Endodermal cell (in vitro differentiated cells): Measurements from ENCODE around the gene GNAI2. TPM values are rescaled to one million over a fixed set of nuclear protein-coding genes. Genes with fewer than 3 reads are reported as not detected.
A peak's percentile ranks its signal among the peaks of the same experiment; 100 is the strongest.

Experiments used
- DNase-seq: peaks from one replicate; pipeline ENCODE4 v3.0.0-alpha.2; 2017
- H3K27ac ChIP-seq: 2 replicates; pipeline ENCODE4 v1.5.1; 2013; ENCODE audit warnings: mild to moderate bottlenecking, low read depth, low read length, moderate library complexity
- H3K27me3 ChIP-seq: 2 replicates; pipeline ENCODE4 v1.6.1; 2013; ENCODE audit warnings: mild to moderate bottlenecking, low read length, moderate library complexity; ENCODE audit not compliant: insufficient read depth, control insufficient read depth, poor library complexity, severe bottlenecking
- H3K36me3 ChIP-seq: 2 replicates; pipeline ENCODE4 v1.7.0; 2013; ENCODE audit warnings: mild to moderate bottlenecking, low read length, moderate library complexity; ENCODE audit not compliant: control insufficient read depth, insufficient read depth
- H3K4me1 ChIP-seq: one replicate; pipeline ENCODE4 v1.7.0; 2013; ENCODE audit warnings: low read length; ENCODE audit not compliant: control insufficient read depth, insufficient read depth
- H3K4me3 ChIP-seq: 2 replicates; pipeline ENCODE4 v1.5.1; 2013; ENCODE audit warnings: mild to moderate bottlenecking, low read length, moderate library complexity
- H3K9ac ChIP-seq: 2 replicates; pipeline ENCODE4 v1.6.1; 2013; ENCODE audit warnings: mild to moderate bottlenecking, low read length, moderate library complexity; ENCODE audit not compliant: poor library complexity, severe bottlenecking; ENCODE audit errors: extremely low read depth
- H3K9me3 ChIP-seq: 2 replicates; pipeline ENCODE4 v1.6.1; 2013; ENCODE audit warnings: mild to moderate bottlenecking, low read length, moderate library complexity; ENCODE audit not compliant: control insufficient read depth
- H3K27ac Mint-ChIP-seq: 2 replicates; pipeline ENCODE4 v1.8.0; 2020; ENCODE audit warnings: mixed read lengths
- H3K27me3 Mint-ChIP-seq: 2 replicates; pipeline ENCODE4 v1.8.0; 2021; ENCODE audit warnings: mild to moderate bottlenecking, mixed read lengths; ENCODE audit not compliant: insufficient read depth
- H3K36me3 Mint-ChIP-seq: 2 replicates; pipeline ENCODE4 v1.8.0; 2020; ENCODE audit warnings: low read depth, mixed read lengths
- H3K4me1 Mint-ChIP-seq: 2 replicates; pipeline ENCODE4 v1.8.0; 2020; ENCODE audit warnings: mixed read lengths
- H3K4me3 Mint-ChIP-seq: 2 replicates; pipeline ENCODE4 v1.8.0; 2020; ENCODE audit warnings: mild to moderate bottlenecking, moderate library complexity, mixed read lengths
- H3K9me3 Mint-ChIP-seq: 2 replicates; pipeline ENCODE4 v1.8.0; 2020; ENCODE audit warnings: mild to moderate bottlenecking, mixed read lengths
- WGBS, 2 experiments: methylation state at CpG; one replicate each; pipeline versions ENCODE4 v1.1.5 to v1.1.7; 2013; ENCODE audit warnings: missing lambda C conversion rate in 2 of 2, mixed read lengths in 1 of 2; ENCODE audit not compliant: insufficient coverage in 1 of 2, insufficient read length in 1 of 2; 5-methylcytosine and 5-hydroxymethylcytosine counted together
- total RNA-seq, 2 donors: library from RNA; stranded (reverse); fragmentation: NEBNext Ultra II Directional in 1 of 2; extraction: Animal tissue kit (Norgen Biotek cat#: 25700) in 1 of 2; gene quantifications; 2 replicates in 1 of 2; 3 replicates in 1 of 2; pipeline ENCODE4 v1.2.1, GENCODE V29; 2021
- TF ChIP-seq, protein P1 (sequence below): fragments of 200-600 bp; sonication (generic); conservative IDR thresholded peaks from 2 replicates; pipeline ENCODE4 v1.5.0; 2021; ENCODE audit warnings: antibody characterized with exemption, mild to moderate bottlenecking

The GNAI2 gene
- total RNA-seq, 2 donors from 2014 or later: 243 to 278 TPM

- Mint-ChIP-seq H3K4me3 (no peak overlapping the region), H3K27ac (no peak overlapping the region), H3K36me3 (peaks cover 30% of the 10 kb centered on the region), H3K27me3 (no peaks in the 10 kb centered on the region), H3K9me3 (no peaks in the 10 kb centered on the region), H3K4me1 (peaks cover 11% of the 10 kb centered on the region)
- TF ChIP-seq, protein P1, sequence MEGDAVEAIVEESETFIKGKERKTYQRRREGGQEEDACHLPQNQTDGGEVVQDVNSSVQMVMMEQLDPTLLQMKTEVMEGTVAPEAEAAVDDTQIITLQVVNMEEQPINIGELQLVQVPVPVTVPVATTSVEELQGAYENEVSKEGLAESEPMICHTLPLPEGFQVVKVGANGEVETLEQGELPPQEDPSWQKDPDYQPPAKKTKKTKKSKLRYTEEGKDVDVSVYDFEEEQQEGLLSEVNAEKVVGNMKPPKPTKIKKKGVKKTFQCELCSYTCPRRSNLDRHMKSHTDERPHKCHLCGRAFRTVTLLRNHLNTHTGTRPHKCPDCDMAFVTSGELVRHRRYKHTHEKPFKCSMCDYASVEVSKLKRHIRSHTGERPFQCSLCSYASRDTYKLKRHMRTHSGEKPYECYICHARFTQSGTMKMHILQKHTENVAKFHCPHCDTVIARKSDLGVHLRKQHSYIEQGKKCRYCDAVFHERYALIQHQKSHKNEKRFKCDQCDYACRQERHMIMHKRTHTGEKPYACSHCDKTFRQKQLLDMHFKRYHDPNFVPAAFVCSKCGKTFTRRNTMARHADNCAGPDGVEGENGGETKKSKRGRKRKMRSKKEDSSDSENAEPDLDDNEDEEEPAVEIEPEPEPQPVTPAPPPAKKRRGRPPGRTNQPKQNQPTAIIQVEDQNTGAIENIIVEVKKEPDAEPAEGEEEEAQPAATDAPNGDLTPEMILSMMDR: no peak
- no peaks in the 10 kb centered on the region for H3K27me3 ChIP-seq
- H3K4me3 ChIP-seq: no peak overlapping the region
- no peaks in the 10 kb centered on the region for H3K4me1 ChIP-seq
- whole genome bisulfite sequencing, 2 experiments: 96 to 97% methylated on average over 5 to 6 of the region's 6 CpGs
- H3K9me3 ChIP-seq: no peaks in the 10 kb centered on the region
- no peak for DNase-seq
- no peak overlapping the region for H3K9ac ChIP-seq
- peaks cover 29% of the 10 kb centered on the region for H3K36me3 ChIP-seq
- no peak overlapping the region for H3K27ac ChIP-seq
Observed at GRCh38 chr3:50289130-50289529, 53.1 kb downstream of the GNAI2 start.

DNA sequence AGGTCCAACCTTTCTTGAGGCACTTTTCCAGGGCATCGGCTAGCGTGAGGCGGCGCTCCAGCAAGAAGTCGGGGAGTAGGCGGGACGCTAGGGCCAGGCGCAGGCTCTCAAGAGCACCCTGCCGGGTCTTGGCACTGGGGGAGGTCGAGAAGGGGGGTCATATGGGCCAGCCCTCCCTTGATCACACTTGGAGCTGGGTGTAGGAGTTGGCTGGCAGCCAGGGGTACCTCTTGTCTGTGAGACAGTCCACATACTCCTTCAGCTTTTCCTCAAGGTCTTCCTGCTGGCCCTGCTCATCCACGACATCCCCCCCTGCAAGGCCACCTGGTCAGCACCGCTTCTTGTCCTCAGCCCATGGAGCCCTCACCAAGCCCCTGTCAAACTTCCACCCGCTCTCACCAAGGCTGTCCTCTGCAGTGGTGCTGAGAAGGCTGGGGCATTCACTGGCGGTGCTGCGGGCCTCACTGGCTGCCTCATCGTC, 54.2 kb downstream of the GNAI2 start:
- Mint-ChIP-seq H3K36me3 (peaks cover 30% of the 10 kb centered on the region), H3K9me3 (no peaks in the 10 kb centered on the region), H3K27me3 (no peaks in the 10 kb centered on the region), H3K4me1 (peaks cover 11% of the 10 kb centered on the region), H3K4me3 (no peak overlapping the region), H3K27ac (no peak overlapping the region)
- H3K4me3 ChIP-seq: no peak overlapping the region
- DNase-seq: peak; percentile 31
- no peak overlapping the region for H3K9ac ChIP-seq
- H3K27ac ChIP-seq: no peak overlapping the region
- no peaks in the 10 kb centered on the region for H3K27me3 ChIP-seq
- no peaks in the 10 kb centered on the region for H3K9me3 ChIP-seq
- peaks cover 29% of the 10 kb centered on the region for H3K36me3 ChIP-seq
- H3K4me1 ChIP-seq: no peaks in the 10 kb centered on the region
- TF ChIP-seq, protein P1: no peak
- WGBS, 2 experiments: 92 to 95% methylated on average over 12 to 16 of the region's 16 CpGs

DNA sequence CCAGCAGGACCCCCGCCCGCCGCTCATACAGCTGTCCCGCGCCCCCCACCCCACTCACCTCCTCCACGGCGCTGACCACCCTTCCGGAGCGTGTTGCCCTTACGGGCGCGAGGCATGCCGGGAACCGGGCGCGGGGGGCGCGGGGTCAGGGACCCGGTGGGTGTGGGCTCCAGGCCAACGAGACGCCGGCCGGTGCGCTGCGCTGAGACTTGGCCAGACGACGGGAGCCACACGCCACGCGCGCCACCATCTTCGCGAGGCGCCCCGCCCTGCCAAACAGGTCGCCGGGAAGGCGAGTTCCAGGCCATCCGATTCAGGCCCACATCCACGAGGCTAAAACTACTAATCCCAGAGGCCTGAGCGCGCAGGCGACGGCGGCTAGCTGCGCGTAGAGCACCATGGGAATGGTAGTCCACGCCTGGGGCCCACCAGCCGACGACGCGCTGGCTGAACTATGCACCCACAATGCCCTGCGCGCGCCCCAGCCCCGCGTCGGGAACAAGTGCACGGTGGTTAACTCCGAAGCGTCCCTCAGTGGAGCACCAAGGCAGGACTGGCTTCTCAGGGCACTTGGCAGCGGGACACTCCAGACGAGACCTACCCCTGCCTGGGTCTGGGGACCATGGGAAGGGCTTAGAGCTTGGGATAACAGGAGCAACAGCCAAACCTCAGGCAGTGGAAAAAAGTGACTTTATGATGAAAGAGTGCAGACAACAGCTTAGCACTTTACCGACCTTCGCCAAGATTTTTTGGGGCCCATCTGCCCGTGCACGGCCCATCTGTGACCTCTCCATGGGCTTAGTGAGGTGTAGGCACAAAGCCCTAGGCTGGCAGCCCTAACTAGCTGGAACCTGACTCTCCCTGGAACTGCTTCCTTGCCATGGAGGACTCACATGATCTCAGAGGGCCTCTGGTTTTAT, 56.4 kb downstream of the GNAI2 start, which contains the start of gene IFRD2:
Gene IFRD2, minus strand, starts transcription at position 271 of the 920 bp plus-strand sequence. Its CDS starts 155 bp downstream, at position 116.
- WGBS, 2 experiments: 5 to 7% methylated on average over 41 to 67 of the region's 67 CpGs
- H3K36me3 Mint-ChIP-seq: peaks cover 31% of the 10 kb centered on the region
- peak within 1 kb of the TSS; percentile 57 for H3K9ac ChIP-seq
- peak within 1 kb of the TSS; percentile 80 for H3K4me3 ChIP-seq
- peak within 1 kb of the TSS; percentile 98 for H3K27ac Mint-ChIP-seq
- H3K4me1 Mint-ChIP-seq: peaks cover 11% of the 10 kb centered on the region
- no peaks in the 10 kb centered on the region for H3K4me1 ChIP-seq
- peak; percentile 99 for DNase-seq
- no peaks in the 10 kb centered on the region for H3K9me3 ChIP-seq
- no peaks in the 10 kb centered on the region for H3K27me3 ChIP-seq
- peak within 1 kb of the TSS; percentile 35 for H3K27ac ChIP-seq
- no peaks in the 10 kb centered on the region for H3K9me3 Mint-ChIP-seq
- H3K36me3 ChIP-seq: peaks cover 25% of the 10 kb centered on the region
- H3K27me3 Mint-ChIP-seq: no peaks in the 10 kb centered on the region
- H3K4me3 Mint-ChIP-seq: peak within 1 kb of the TSS; percentile 74
- TF ChIP-seq, protein P1: no peak
